HEK293 (cell line): ENCODE measurements around the gene S100A10.

Experiments used
- ZNF175 ChIP-seq: fragments of 450-650 bp; formaldehyde crosslinking; IDR thresholded peaks from 2 replicates; pipeline ENCODE4 v1.5.1; 2016; ENCODE audit warnings: missing biosample characterization, missing genetic modification characterization
- ZNF19 ChIP-seq: fragments of 450-650 bp; formaldehyde crosslinking; IDR thresholded peaks from 2 replicates; pipeline ENCODE4; 2016; ENCODE audit warnings: missing biosample characterization, missing genetic modification characterization, low read depth
- TF ChIP-seq, protein P1 (sequence below): IDR thresholded peaks from 2 replicates; pipeline ENCODE4 v1.6.1; 2011; ENCODE audit warnings: mild to moderate bottlenecking, low read depth, low read length, borderline replicate concordance
- TF ChIP-seq, protein P2 (sequence below): fragments of 450-650 bp; IDR thresholded peaks from 2 replicates; pipeline ENCODE4 v1.5.1; 2018; ENCODE audit warnings: missing biosample characterization, mild to moderate bottlenecking, missing genetic modification characterization
- TF ChIP-seq, protein P3 (sequence below): fragments of 450-650 bp; formaldehyde crosslinking; IDR thresholded peaks from 2 replicates; pipeline ENCODE4 v1.5.1; 2016; ENCODE audit warnings: missing biosample characterization, missing genetic modification characterization

DNA sequence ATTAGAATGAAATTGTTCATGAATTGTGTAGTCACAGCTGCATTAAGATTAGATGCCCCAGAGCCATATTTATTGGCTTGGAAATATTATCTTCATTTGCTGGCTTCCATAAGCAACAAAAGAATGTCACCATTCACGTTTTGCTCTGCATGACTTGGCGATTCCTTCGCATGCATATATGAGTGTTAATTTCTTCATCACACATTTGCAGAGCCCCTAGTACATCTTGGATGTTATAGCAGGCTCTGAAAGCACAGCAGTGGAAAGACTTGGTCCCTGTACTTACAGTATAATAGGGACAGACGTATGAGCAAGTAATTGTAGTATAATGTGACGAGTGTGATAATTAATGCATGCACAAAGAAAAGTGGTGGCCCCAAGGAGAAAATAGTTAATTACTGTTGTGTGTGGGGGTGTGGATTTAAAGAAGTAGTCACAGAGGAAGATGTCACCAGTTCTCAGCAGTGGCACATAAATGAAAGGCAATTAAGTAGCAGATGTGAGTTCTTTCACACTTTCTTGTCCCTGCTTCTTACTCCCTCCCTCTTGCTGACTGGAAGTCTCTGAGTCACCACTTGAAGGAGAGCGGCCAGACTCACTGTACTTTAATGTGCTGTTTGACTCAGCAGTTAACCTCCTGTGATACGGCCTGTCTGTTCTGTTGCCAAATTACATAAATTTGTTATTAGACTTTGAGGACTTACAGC is 21.0 kb downstream of the S100A10 start:
- TF ChIP-seq, protein P1, sequence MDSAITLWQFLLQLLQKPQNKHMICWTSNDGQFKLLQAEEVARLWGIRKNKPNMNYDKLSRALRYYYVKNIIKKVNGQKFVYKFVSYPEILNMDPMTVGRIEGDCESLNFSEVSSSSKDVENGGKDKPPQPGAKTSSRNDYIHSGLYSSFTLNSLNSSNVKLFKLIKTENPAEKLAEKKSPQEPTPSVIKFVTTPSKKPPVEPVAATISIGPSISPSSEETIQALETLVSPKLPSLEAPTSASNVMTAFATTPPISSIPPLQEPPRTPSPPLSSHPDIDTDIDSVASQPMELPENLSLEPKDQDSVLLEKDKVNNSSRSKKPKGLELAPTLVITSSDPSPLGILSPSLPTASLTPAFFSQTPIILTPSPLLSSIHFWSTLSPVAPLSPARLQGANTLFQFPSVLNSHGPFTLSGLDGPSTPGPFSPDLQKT = no peak
- TF ChIP-seq, protein P2, sequence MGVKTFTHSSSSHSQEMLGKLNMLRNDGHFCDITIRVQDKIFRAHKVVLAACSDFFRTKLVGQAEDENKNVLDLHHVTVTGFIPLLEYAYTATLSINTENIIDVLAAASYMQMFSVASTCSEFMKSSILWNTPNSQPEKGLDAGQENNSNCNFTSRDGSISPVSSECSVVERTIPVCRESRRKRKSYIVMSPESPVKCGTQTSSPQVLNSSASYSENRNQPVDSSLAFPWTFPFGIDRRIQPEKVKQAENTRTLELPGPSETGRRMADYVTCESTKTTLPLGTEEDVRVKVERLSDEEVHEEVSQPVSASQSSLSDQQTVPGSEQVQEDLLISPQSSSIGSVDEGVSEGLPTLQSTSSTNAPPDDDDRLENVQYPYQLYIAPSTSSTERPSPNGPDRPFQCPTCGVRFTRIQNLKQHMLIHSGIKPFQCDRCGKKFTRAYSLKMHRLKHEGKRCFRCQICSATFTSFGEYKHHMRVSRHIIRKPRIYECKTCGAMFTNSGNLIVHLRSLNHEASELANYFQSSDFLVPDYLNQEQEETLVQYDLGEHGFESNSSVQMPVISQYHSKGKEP (tag by site-specific recombination) = peak; percentile 30; the same call in 1 of the 2 replicates
- TF ChIP-seq, protein P3, sequence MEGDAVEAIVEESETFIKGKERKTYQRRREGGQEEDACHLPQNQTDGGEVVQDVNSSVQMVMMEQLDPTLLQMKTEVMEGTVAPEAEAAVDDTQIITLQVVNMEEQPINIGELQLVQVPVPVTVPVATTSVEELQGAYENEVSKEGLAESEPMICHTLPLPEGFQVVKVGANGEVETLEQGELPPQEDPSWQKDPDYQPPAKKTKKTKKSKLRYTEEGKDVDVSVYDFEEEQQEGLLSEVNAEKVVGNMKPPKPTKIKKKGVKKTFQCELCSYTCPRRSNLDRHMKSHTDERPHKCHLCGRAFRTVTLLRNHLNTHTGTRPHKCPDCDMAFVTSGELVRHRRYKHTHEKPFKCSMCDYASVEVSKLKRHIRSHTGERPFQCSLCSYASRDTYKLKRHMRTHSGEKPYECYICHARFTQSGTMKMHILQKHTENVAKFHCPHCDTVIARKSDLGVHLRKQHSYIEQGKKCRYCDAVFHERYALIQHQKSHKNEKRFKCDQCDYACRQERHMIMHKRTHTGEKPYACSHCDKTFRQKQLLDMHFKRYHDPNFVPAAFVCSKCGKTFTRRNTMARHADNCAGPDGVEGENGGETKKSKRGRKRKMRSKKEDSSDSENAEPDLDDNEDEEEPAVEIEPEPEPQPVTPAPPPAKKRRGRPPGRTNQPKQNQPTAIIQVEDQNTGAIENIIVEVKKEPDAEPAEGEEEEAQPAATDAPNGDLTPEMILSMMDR (tag by site-specific recombination) = no peak
- TF ChIP-seq ZNF19 (tag by site-specific recombination) (no peak), ZNF175 (no peak)
